CD14-positive monocyte (primary cell): Measurements from ENCODE around the gene S100Z. TPM values are rescaled to one million over a fixed set of nuclear protein-coding genes. Genes with fewer than 3 reads are reported as not detected.

ENCODE experiments used
- DNase-seq, 3 donors: peaks; one replicate each; pipeline ENCODE4 v3.0.0-alpha.2; 2011 to 2022
- H2AFZ ChIP-seq: 2 replicates; pipeline ENCODE4 v1.6.0; 2012; ENCODE audit warnings: mild to moderate bottlenecking, low read depth, low read length, inconsistent platforms; ENCODE audit not compliant: insufficient read depth, poor library complexity, severe bottlenecking
- H3K27ac ChIP-seq, 2 donors: 1 replicate in 1 of 2; 2 replicates in 1 of 2; pipeline ENCODE4 v1.5.1; 2012 to 2013; ENCODE audit warnings: low read length in 2 of 2, control low read depth in 1 of 2, inconsistent platforms in 1 of 2, low read depth in 1 of 2, mild to moderate bottlenecking in 1 of 2
- H3K27me3 ChIP-seq, 2 donors: one replicate each; pipeline versions ENCODE4 v1.6.0 to v1.6.1; 2011 to 2013; ENCODE audit warnings: low read length in 2 of 2; ENCODE audit not compliant: control insufficient read depth in 2 of 2, insufficient read depth in 2 of 2
- H3K36me3 ChIP-seq, 2 donors: replicated peaks in 1 of 2; 1 replicate in 1 of 2; 2 replicates in 1 of 2; pipeline versions ENCODE4 v1.5.1 to v1.6.1; 2012 to 2013; ENCODE audit warnings: low read length in 2 of 2, control low read depth in 1 of 2, inconsistent platforms in 1 of 2, mild to moderate bottlenecking in 1 of 2; ENCODE audit not compliant: insufficient read depth in 2 of 2, control insufficient read depth in 1 of 2
- H3K4me1 ChIP-seq, 2 donors: 1 replicate in 1 of 2; 2 replicates in 1 of 2; pipeline versions ENCODE4 v1.5.1 to v1.6.1; 2012 to 2013; ENCODE audit warnings: low read length in 2 of 2, control low read depth in 1 of 2, inconsistent platforms in 1 of 2, mild to moderate bottlenecking in 1 of 2, moderate library complexity in 1 of 2; ENCODE audit not compliant: insufficient read depth in 2 of 2, control insufficient read depth in 1 of 2
- H3K4me2 ChIP-seq: replicated peaks from 2 replicates; pipeline ENCODE3; 2012; ENCODE audit warnings: low read length, moderate library complexity, mild to moderate bottlenecking; ENCODE audit not compliant: poor library complexity, severe bottlenecking; ENCODE audit errors: extremely low read depth
- H3K4me3 ChIP-seq, 3 experiments: fragments of 200-600 bp in 1 of 3; sonication (generic) in 1 of 3; replicated peaks in 1 of 3; 1 replicate in 2 of 3; 2 replicates in 1 of 3; pipeline ENCODE4 v1.5.1; 2011 to 2013; ENCODE audit warnings: low read length in 3 of 3, mild to moderate bottlenecking in 3 of 3, control low read depth in 2 of 3, low read depth in 2 of 3, inconsistent platforms in 1 of 3, moderate library complexity in 1 of 3
- H3K79me2 ChIP-seq: 2 replicates; pipeline ENCODE4 v1.6.0; 2012; ENCODE audit warnings: mild to moderate bottlenecking, control low read depth, inconsistent platforms, low read length, moderate library complexity; ENCODE audit not compliant: insufficient read depth
- H3K9ac ChIP-seq: 2 replicates; pipeline ENCODE4 v1.6.0; 2017; ENCODE audit warnings: low read length, mild to moderate bottlenecking; ENCODE audit not compliant: insufficient read depth, poor library complexity, severe bottlenecking
- H3K9me3 ChIP-seq, 2 donors: replicated peaks in 1 of 2; 1 replicate in 1 of 2; 2 replicates in 1 of 2; pipeline versions ENCODE4 v1.5.1 to v1.6.1; 2012 to 2013; ENCODE audit warnings: low read length in 2 of 2, control low read depth in 1 of 2; ENCODE audit not compliant: control insufficient read depth in 1 of 2, insufficient read depth in 1 of 2
- H4K20me1 ChIP-seq: 2 replicates; pipeline ENCODE4 v1.6.0; 2012; ENCODE audit warnings: mild to moderate bottlenecking, low read length, control low read depth, moderate library complexity; ENCODE audit not compliant: insufficient read depth
- H3K27ac Mint-ChIP-seq, 7 donors: one replicate each; pipeline ENCODE4 v1.8.0; 2020; ENCODE audit warnings: mild to moderate bottlenecking in 7 of 7, mixed read lengths in 7 of 7, moderate library complexity in 6 of 7, inconsistent platforms in 2 of 7
- H3K27me3 Mint-ChIP-seq, 3 donors: one replicate each; pipeline ENCODE4 v1.8.0; 2021 to 2022; ENCODE audit warnings: low read depth in 3 of 3, mild to moderate bottlenecking in 3 of 3, mixed read lengths in 3 of 3, moderate library complexity in 3 of 3, inconsistent platforms in 1 of 3
- H3K36me3 Mint-ChIP-seq, 2 donors: one replicate each; pipeline ENCODE4 v1.8.0; 2020; ENCODE audit warnings: mixed read lengths in 2 of 2, inconsistent platforms in 1 of 2, mild to moderate bottlenecking in 1 of 2
- H3K4me1 Mint-ChIP-seq: one replicate; pipeline ENCODE4 v1.8.0; 2020; ENCODE audit warnings: mild to moderate bottlenecking, mixed read lengths
- H3K4me3 Mint-ChIP-seq, 2 donors: one replicate each; pipeline ENCODE4 v1.8.0; 2020; ENCODE audit warnings: mild to moderate bottlenecking in 2 of 2, mixed read lengths in 2 of 2, moderate library complexity in 1 of 2
- H3K9me3 Mint-ChIP-seq, 7 donors: one replicate each; pipeline ENCODE4 v1.8.0; 2020 to 2022; ENCODE audit warnings: mixed read lengths in 7 of 7, mild to moderate bottlenecking in 6 of 7, moderate library complexity in 6 of 7, inconsistent platforms in 2 of 7
- WGBS: methylation state at CpG from one replicate; pipeline ENCODE4 v1.1.5; 2013; ENCODE audit warnings: missing lambda C conversion rate; ENCODE audit not compliant: insufficient coverage; 5-methylcytosine and 5-hydroxymethylcytosine counted together
- intact Hi-C, 2 donors: fragments of 100-400 bp; cut with micrococcal nuclease; formaldehyde crosslinking; loops; one replicate each; pipeline versions ENCODE4 v1.15.0 to v1.15.1; 2023
- polyA plus RNA-seq, 3 donors: library from polyadenylated mRNA; depleted of rRNA in 1 of 3; unstranded in 2 of 3; stranded (reverse) in 1 of 3; fragments of 300-500 nt in 2 of 3; fragments of >200 nt in 1 of 3; fragmentation: Illumina TruSeq in 2 of 3; gene quantifications; 1 replicate in 2 of 3; 2 replicates in 1 of 3; pipeline ENCODE4 v1.2.3, GENCODE V29; 2012 to 2021
- TF ChIP-seq, protein P1 (sequence below): fragments of 200-600 bp; IDR thresholded peaks from one replicate; pipeline ENCODE4 v1.8.0; 2022; ENCODE audit warnings: antibody characterized with exemption, mild to moderate bottlenecking

Gene S100Z
- polyA plus RNA-seq, 3 donors, result 13.4 to 39.3 (median 21.2) TPM

DNA sequence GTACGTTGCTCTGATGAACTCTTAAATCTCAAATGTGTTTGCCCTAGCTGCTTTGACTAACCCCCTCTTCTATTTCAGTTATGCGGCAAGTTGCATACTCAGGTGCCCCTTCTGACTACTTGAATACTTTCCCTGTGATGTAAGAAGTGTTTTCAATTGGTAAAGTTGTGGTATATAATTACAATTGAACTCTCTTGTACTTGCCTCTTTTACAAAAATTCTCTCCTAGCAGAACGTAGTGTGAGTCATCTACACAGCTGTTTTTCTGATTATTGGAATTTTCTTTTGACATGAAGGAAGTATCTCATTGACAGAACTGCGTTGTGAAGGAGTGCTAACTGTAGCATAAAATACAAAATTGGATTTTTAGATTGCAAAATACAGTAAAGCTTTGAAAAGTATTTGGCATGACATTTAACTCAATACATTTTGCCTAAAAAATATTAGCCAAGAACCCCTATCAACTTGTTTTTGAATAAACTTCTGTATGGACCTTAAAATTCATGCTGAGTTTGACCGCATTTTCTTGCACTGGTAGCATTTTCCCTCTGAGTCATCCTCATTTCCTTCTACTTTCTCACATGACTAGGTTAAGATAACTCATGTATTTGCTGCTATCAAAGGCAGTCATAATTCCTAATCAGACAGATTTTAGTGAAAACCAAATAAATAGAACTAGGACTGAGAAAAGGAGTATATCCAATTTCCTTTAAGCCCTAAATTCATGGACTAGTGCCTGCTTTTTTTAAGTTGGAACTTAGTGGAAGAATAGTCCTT, 109.4 kb downstream of the S100Z start:
- Mint-ChIP-seq H3K27ac (peak overlapping the region in 5 of 7 donors; percentile 10 to 70 (median 56)), H3K4me1 (peaks cover 32% of the 10 kb centered on the region), H3K9me3 (peaks cover 0 to 4% (median 0%) of the 10 kb centered on the region in 7 donors), H3K27me3 (peaks cover 23 to 28% (median 26%) of the 10 kb centered on the region in 3 donors), H3K36me3 (peaks cover 2 to 5% of the 10 kb centered on the region in 2 donors), H3K4me3 (peak overlapping the region in 1 of 2 donors; percentile 16)
- Histone ChIP-seq H3K79me2 (no peaks in the 10 kb centered on the region), H3K36me3 (no peaks in the 10 kb centered on the region), H4K20me1 (no peaks in the 10 kb centered on the region), H3K27me3 (peaks cover 19 to 20% of the 10 kb centered on the region in 2 donors), H2AFZ (no peak overlapping the region), H3K4me2 (peak overlapping the region; percentile 16), H3K9me3 (peaks cover 0 to 8% of the 10 kb centered on the region in 2 donors), H3K27ac (peak overlapping the region in 1 of 2 donors; percentile 33), H3K9ac (no peak overlapping the region), H3K4me3 (no peak overlapping the region), H3K4me1 (peaks cover 27 to 29% of the 10 kb centered on the region in 2 donors)
- TF ChIP-seq, protein P1, sequence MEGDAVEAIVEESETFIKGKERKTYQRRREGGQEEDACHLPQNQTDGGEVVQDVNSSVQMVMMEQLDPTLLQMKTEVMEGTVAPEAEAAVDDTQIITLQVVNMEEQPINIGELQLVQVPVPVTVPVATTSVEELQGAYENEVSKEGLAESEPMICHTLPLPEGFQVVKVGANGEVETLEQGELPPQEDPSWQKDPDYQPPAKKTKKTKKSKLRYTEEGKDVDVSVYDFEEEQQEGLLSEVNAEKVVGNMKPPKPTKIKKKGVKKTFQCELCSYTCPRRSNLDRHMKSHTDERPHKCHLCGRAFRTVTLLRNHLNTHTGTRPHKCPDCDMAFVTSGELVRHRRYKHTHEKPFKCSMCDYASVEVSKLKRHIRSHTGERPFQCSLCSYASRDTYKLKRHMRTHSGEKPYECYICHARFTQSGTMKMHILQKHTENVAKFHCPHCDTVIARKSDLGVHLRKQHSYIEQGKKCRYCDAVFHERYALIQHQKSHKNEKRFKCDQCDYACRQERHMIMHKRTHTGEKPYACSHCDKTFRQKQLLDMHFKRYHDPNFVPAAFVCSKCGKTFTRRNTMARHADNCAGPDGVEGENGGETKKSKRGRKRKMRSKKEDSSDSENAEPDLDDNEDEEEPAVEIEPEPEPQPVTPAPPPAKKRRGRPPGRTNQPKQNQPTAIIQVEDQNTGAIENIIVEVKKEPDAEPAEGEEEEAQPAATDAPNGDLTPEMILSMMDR, result no peak
- DNase-seq, result peak; percentile 48 to 76 (median 57)
- intact Hi-C loops, result no loop called here
- WGBS, result no CpG with 5 or more reads among the region's 5 CpGs

DNA sequence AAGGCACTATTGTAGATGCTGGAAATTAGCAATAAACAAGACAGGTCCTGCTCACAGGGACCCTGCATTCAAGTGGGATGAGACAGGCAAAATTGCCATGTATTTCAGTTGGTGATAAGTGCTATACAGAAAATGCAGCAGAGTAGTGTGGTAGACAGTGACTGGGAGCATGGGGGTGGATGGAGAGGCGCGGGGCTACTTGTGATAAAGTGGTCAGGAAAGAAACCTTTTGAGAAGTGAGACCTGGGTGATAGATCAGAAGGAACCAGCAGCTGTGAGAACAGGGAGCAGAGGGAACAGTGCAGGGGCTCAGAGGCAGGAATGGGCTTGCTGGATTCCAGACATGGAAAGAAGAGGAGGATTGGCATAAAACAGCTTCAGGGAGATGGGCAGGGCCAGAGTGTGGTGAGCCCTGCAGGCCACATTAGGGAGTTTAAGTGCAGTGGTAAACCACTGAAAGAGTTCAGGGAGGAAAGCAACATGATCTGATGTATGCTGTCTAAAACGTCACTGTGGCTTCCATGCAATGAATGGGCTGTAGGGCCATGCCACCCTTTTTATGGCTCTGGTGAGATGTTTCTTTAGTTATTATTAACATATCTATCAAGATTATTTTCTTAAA, 110.3 kb downstream of the S100Z start:
- no peak overlapping the region for H3K27ac Mint-ChIP-seq
- H3K36me3 Mint-ChIP-seq, result peaks cover 2% of the 10 kb centered on the region in 2 donors

More for the DNA sequence above, 110.3 kb downstream of the S100Z start:
- H4K20me1 ChIP-seq, result no peaks in the 10 kb centered on the region
- H3K4me3 ChIP-seq, result no peak overlapping the region
- H3K27me3 Mint-ChIP-seq, result peaks cover 14 to 20% (median 17%) of the 10 kb centered on the region in 3 donors
- TF ChIP-seq, protein P1, result no peak
- no peak overlapping the region for H2AFZ ChIP-seq
- no peaks in the 10 kb centered on the region for H3K79me2 ChIP-seq
- 88% methylated on average over 2 of the region's 3 CpGs for WGBS
- H3K36me3 ChIP-seq, result no peaks in the 10 kb centered on the region
- peaks cover 25% of the 10 kb centered on the region for H3K4me1 Mint-ChIP-seq
- H3K27me3 ChIP-seq, result peaks cover 10% of the 10 kb centered on the region in 2 donors
- H3K9ac ChIP-seq, result no peak overlapping the region
- H3K4me2 ChIP-seq, result peak overlapping the region; percentile 16
- peaks cover 22 to 23% of the 10 kb centered on the region in 2 donors for H3K4me1 ChIP-seq
- H3K27ac ChIP-seq, result no peak overlapping the region
- no peaks in the 10 kb centered on the region for H3K9me3 ChIP-seq
- no peak for DNase-seq
- H3K9me3 Mint-ChIP-seq, result no peaks in the 10 kb centered on the region
- intact Hi-C loops, result no loop called here
- H3K4me3 Mint-ChIP-seq, result no peak overlapping the region
